ENCODE measurements around the gene TCEA3.

DNA sequence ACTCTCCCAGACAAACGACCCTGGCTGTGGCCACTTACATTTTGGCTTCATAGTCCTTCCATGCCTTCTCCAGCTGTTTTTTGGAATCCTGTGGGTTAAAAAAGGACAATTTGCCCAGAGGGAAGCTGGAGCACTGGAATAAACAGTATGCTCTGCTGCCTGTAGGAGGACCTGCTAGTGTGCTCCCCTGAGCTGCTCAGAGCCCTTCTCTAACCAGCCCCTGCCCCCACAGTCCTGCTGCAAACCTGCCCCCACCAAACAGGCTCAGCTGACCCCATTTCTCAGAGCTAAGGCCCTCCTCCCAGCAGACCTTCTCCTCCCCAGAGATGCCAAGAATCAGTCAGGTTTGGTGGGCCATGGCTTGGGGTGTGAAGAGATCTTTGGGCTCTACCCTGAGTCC is 26.9 kb upstream of the TCEA3 start:
- no peak for TF ChIP-seq EZH2 (IDR thresholded peaks at IDR 0.05; ENCODE audit: low read depth, unreplicated experiment)
- TF ChIP-seq CTCF (conservative IDR thresholded peaks at IDR 0.05; ENCODE audit: low read depth in 2 of 2), result no peak
- TF ChIP-seq POLR2AphosphoS5 (IDR thresholded peaks at IDR 0.05; ENCODE audit: low read depth), result no peak
- TF ChIP-seq EZH2phosphoT487 (IDR thresholded peaks at IDR 0.05; ENCODE audit: unreplicated experiment), result no peak
- TF ChIP-seq, protein P1, sequence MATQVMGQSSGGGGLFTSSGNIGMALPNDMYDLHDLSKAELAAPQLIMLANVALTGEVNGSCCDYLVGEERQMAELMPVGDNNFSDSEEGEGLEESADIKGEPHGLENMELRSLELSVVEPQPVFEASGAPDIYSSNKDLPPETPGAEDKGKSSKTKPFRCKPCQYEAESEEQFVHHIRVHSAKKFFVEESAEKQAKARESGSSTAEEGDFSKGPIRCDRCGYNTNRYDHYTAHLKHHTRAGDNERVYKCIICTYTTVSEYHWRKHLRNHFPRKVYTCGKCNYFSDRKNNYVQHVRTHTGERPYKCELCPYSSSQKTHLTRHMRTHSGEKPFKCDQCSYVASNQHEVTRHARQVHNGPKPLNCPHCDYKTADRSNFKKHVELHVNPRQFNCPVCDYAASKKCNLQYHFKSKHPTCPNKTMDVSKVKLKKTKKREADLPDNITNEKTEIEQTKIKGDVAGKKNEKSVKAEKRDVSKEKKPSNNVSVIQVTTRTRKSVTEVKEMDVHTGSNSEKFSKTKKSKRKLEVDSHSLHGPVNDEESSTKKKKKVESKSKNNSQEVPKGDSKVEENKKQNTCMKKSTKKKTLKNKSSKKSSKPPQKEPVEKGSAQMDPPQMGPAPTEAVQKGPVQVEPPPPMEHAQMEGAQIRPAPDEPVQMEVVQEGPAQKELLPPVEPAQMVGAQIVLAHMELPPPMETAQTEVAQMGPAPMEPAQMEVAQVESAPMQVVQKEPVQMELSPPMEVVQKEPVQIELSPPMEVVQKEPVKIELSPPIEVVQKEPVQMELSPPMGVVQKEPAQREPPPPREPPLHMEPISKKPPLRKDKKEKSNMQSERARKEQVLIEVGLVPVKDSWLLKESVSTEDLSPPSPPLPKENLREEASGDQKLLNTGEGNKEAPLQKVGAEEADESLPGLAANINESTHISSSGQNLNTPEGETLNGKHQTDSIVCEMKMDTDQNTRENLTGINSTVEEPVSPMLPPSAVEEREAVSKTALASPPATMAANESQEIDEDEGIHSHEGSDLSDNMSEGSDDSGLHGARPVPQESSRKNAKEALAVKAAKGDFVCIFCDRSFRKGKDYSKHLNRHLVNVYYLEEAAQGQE (IDR thresholded peaks at IDR 0.05; ENCODE audit: unreplicated experiment), result no peak
- TF ChIP-seq JUNB (IDR thresholded peaks at IDR 0.05; ENCODE audit: unreplicated experiment), result no peak
- no peak for TF ChIP-seq CREB1 (CRISPR knock-in tag; IDR thresholded peaks at IDR 0.05; ENCODE audit: low read depth)
- no peak for TF ChIP-seq STAT1 (IDR thresholded peaks at IDR 0.05; ENCODE audit: unreplicated experiment)
- no peak for TF ChIP-seq ETS1 (IDR thresholded peaks at IDR 0.05)
- no peak for TF ChIP-seq ZNF331 (CRISPR knock-in tag; IDR thresholded peaks at IDR 0.05; ENCODE audit: low read depth)
- TF ChIP-seq NANOG (IDR thresholded peaks at IDR 0.05; ENCODE audit: borderline replicate concordance), result no peak
